Sigmoid colon (tissue), 7 donors: ENCODE data around the gene HTR6. TPM values are rescaled to one million over a fixed set of nuclear protein-coding genes. Genes with fewer than 3 reads are reported as not detected.

Experiments
- DNase-seq: peaks from one replicate; pipeline ENCODE4 v3.0.0-alpha.2; 2019
- H3K27ac ChIP-seq, 4 donors: fragments of 200-600 bp; sonication (generic); one replicate each; pipeline ENCODE4 v1.5.1; 2016 to 2019; ENCODE audit warnings: mild to moderate bottlenecking in 1 of 4
- H3K27me3 ChIP-seq, 3 donors: fragments of 200-600 bp; sonication (generic); one replicate each; pipeline ENCODE4 v1.5.1; 2019; ENCODE audit warnings: mild to moderate bottlenecking in 1 of 3
- H3K36me3 ChIP-seq, 4 donors: fragments of 200-600 bp; sonication (generic); one replicate each; pipeline ENCODE4 v1.5.1; 2016 to 2019
- H3K4me1 ChIP-seq, 4 donors: fragments of 200-600 bp; sonication (generic); one replicate each; pipeline ENCODE4 v1.5.1; 2017 to 2019
- H3K4me3 ChIP-seq, 4 donors: fragments of 200-600 bp; sonication (generic); one replicate each; pipeline ENCODE4 v1.5.1; 2017 to 2019; ENCODE audit warnings: mild to moderate bottlenecking in 2 of 4, moderate library complexity in 1 of 4
- H3K9me3 ChIP-seq, 4 donors: fragments of 200-600 bp in 3 of 4; sonication (generic) in 3 of 4; one replicate each; pipeline versions ENCODE4 v1.5.1 to v1.6.1; 2013 to 2019
- CTCF ChIP-seq, 4 experiments: fragments of 450-650 bp in 3 of 4; fragments of 200-600 bp in 1 of 4; IDR thresholded peaks; one replicate each; pipeline ENCODE4 v1.5.1; 2016 to 2019; ENCODE audit warnings: antibody characterized with exemption in 4 of 4, mild to moderate bottlenecking in 3 of 4, moderate library complexity in 2 of 4
- EP300 ChIP-seq, 4 donors: sonication (generic); formaldehyde crosslinking; IDR thresholded peaks; one replicate each; pipeline ENCODE4 v1.6.1; 2017; ENCODE audit warnings: antibody characterized with exemption in 4 of 4
- POLR2A ChIP-seq, 2 donors: fragments of 450-650 bp; IDR thresholded peaks; one replicate each; pipeline ENCODE4 v1.6.1; 2016; ENCODE audit warnings: antibody characterized with exemption in 2 of 2, mild to moderate bottlenecking in 2 of 2, moderate library complexity in 2 of 2
- POLR2AphosphoS5 ChIP-seq, 4 donors: sonication (generic); formaldehyde crosslinking; IDR thresholded peaks; one replicate each; pipeline ENCODE4 v1.6.1; 2017; ENCODE audit warnings: antibody characterized with exemption in 4 of 4
- WGBS, 2 donors: extraction: QIAGEN DNeasy Blood & Tissue Kit; methylation state at CpG; one replicate each; pipeline ENCODE4 v1.1.7; 2013; 5-methylcytosine and 5-hydroxymethylcytosine counted together
- intact Hi-C: fragments of 100-400 bp; cut with DNase I; formaldehyde crosslinking; loops from one replicate; pipeline ENCODE4 v1.15.1; 2023
- polyA plus RNA-seq, 3 donors: library from polyadenylated mRNA; stranded (reverse); fragments of 200-250 nt; gene quantifications; one replicate each; pipeline ENCODE4 v1.2.3, GENCODE V29; 2013
- total RNA-seq, 4 donors: library from RNA; depleted of rRNA; stranded (reverse); fragments of >200 nt; gene quantifications; one replicate each; pipeline ENCODE4 v1.1.0, GENCODE V29; 2016
- donor health status: healthy with polysubstance abuse.
- donor health status: Bipolar disorder and iron deficiency.
- donor health status: healthy.

The HTR6 gene
- total and polyA plus RNA-seq, 7 donors, result 0.15 TPM; not detected in 6

- intact Hi-C loops, result no loop called here
- peak overlapping the region in 2 of 4 donors; percentile 59 to 97 for H3K27ac ChIP-seq
- no peaks in the 10 kb centered on the region for H3K27me3 ChIP-seq
- DNase-seq, result no peak
- TF ChIP-seq EP300 (IDR thresholded peaks at IDR 0.05), result no peak
- TF ChIP-seq POLR2AphosphoS5 (IDR thresholded peaks at IDR 0.05), result no peak
- TF ChIP-seq POLR2A (IDR thresholded peaks at IDR 0.05), result no peak
- TF ChIP-seq CTCF (IDR thresholded peaks at IDR 0.05), result no peak
- WGBS, 2 donors, result 41 to 78% methylated on average over 15 of the region's 15 CpGs
- H3K4me1 ChIP-seq, result peaks cover 0 to 45% (median 33%) of the 10 kb centered on the region in 4 donors
- no peak overlapping the region for H3K4me3 ChIP-seq
- H3K36me3 ChIP-seq, result peaks cover 10 to 31% (median 17%) of the 10 kb centered on the region in 4 donors
- H3K9me3 ChIP-seq, result no peaks in the 10 kb centered on the region
These were observed 9.6 kb upstream of the HTR6 start for GRCh38 chr1:19654886-19655717.

GRCh38 chr1:19655718-19656080 lies 9.0 kb upstream of the HTR6 start:
- TF ChIP-seq POLR2AphosphoS5 (IDR thresholded peaks at IDR 0.05), result no peak
- TF ChIP-seq POLR2A (IDR thresholded peaks at IDR 0.05), result no peak
- TF ChIP-seq EP300 (IDR thresholded peaks at IDR 0.05), result no peak
- no peak for TF ChIP-seq CTCF (IDR thresholded peaks at IDR 0.05)
- Histone ChIP-seq H3K27ac (peak overlapping the region in 1 of 4 donors; percentile 97), H3K27me3 (peaks cover 0 to 2% (median 0%) of the 10 kb centered on the region in 3 donors), H3K9me3 (no peaks in the 10 kb centered on the region), H3K36me3 (peaks cover 10 to 31% (median 17%) of the 10 kb centered on the region in 4 donors), H3K4me3 (no peak overlapping the region), H3K4me1 (peaks cover 0 to 40% (median 28%) of the 10 kb centered on the region in 4 donors)
- no peak for DNase-seq
- WGBS, 2 donors, result 83 to 89% methylated on average over 8 of the region's 8 CpGs
- intact Hi-C loops, result no loop called here

- no peaks in the 10 kb centered on the region for H3K9me3 ChIP-seq
- TF ChIP-seq POLR2A (IDR thresholded peaks at IDR 0.05), result no peak
- TF ChIP-seq EP300 (IDR thresholded peaks at IDR 0.05), result no peak
- TF ChIP-seq POLR2AphosphoS5 (IDR thresholded peaks at IDR 0.05), result no peak
- no peak for TF ChIP-seq CTCF (IDR thresholded peaks at IDR 0.05)
- DNase-seq, result no peak
- H3K36me3 ChIP-seq, result peaks cover 10 to 31% (median 17%) of the 10 kb centered on the region in 4 donors
- H3K27ac ChIP-seq, result peak overlapping the region in 1 of 4 donors; percentile 97
- 80 to 85% methylated on average over 9 of the region's 9 CpGs for WGBS, 2 donors
- peaks cover 0 to 6% (median 0%) of the 10 kb centered on the region in 3 donors for H3K27me3 ChIP-seq
- intact Hi-C loops, result no loop called here
- H3K4me1 ChIP-seq, result peaks cover 0 to 34% (median 22%) of the 10 kb centered on the region in 4 donors
- no peak overlapping the region for H3K4me3 ChIP-seq
These were observed 8.4 kb upstream of the HTR6 start for GRCh38 chr1:19656134-19656779.

- intact Hi-C loops, result no loop called here
- Histone ChIP-seq H3K27ac (peak overlapping the region in 1 of 4 donors; percentile 47), H3K36me3 (peaks cover 10 to 31% (median 17%) of the 10 kb centered on the region in 4 donors), H3K4me3 (no peak overlapping the region), H3K9me3 (no peaks in the 10 kb centered on the region), H3K4me1 (peaks cover 0 to 31% (median 21%) of the 10 kb centered on the region in 4 donors), H3K27me3 (peaks cover 0 to 8% (median 0%) of the 10 kb centered on the region in 3 donors)
- WGBS, 2 donors, result 77 to 84% methylated on average over 15 of the region's 15 CpGs
- no peak for DNase-seq
- TF ChIP-seq POLR2A (IDR thresholded peaks at IDR 0.05) (no peak), POLR2AphosphoS5 (IDR thresholded peaks at IDR 0.05) (no peak)
These were observed 7.8 kb upstream of the HTR6 start for GRCh38 chr1:19656780-19657466.
